KMS-11 (cell line): ENCODE results near the gene HSD17B12.

Experiments used
- H2AFZ ChIP-seq: fragments of 200-600 bp; sonication (generic); 2 replicates; pipeline ENCODE4 v1.6.1; 2016; ENCODE audit warnings: antibody characterized with exemption, mixed run types, low read depth
- H3K27ac ChIP-seq: fragments of 200-600 bp; sonication (generic); 2 replicates; pipeline ENCODE4 v1.6.1; 2016; ENCODE audit warnings: mild to moderate bottlenecking, mixed run types
- H3K27me3 ChIP-seq: fragments of 200-600 bp; sonication (generic); 2 replicates; pipeline ENCODE4 v1.6.1; 2017; ENCODE audit warnings: mild to moderate bottlenecking, low read depth, mixed run types, moderate library complexity; ENCODE audit not compliant: insufficient read depth
- H3K36me3 ChIP-seq: fragments of 200-600 bp; sonication (generic); 2 replicates; pipeline ENCODE4 v1.6.1; 2017; ENCODE audit warnings: mild to moderate bottlenecking, mixed run types; ENCODE audit not compliant: insufficient read depth
- H3K4me1 ChIP-seq: fragments of 200-600 bp; sonication (generic); 2 replicates; pipeline ENCODE4 v1.6.1; 2016; ENCODE audit warnings: mild to moderate bottlenecking, low read depth, mixed run types; ENCODE audit not compliant: poor library complexity, severe bottlenecking
- H3K4me2 ChIP-seq: fragments of 200-600 bp; sonication (generic); 2 replicates; pipeline ENCODE4 v1.7.0; 2016; ENCODE audit warnings: mild to moderate bottlenecking, mixed run types
- H3K4me3 ChIP-seq: fragments of 200-600 bp; sonication (generic); IDR thresholded peaks from 2 replicates; pipeline ENCODE4 v1.6.1; 2017; ENCODE audit warnings: low read depth, low read length, mixed read lengths; ENCODE audit not compliant: insufficient read depth
- H3K79me2 ChIP-seq: fragments of 200-600 bp; sonication (generic); 2 replicates; pipeline ENCODE4 v1.6.1; 2016; ENCODE audit warnings: low read depth, mixed run types; ENCODE audit not compliant: insufficient read depth
- H3K9ac ChIP-seq: fragments of 200-600 bp; sonication (generic); 2 replicates; pipeline ENCODE4 v1.6.1; 2016; ENCODE audit warnings: mild to moderate bottlenecking, mixed run types
- H4K20me1 ChIP-seq: fragments of 200-600 bp; sonication (generic); 2 replicates; pipeline ENCODE4 v1.6.1; 2016; ENCODE audit warnings: mild to moderate bottlenecking, mixed run types; ENCODE audit not compliant: insufficient read depth
- TF ChIP-seq, protein P1 (sequence below): fragments of 200-600 bp; sonication (generic); conservative IDR thresholded peaks from 2 replicates; pipeline ENCODE4 v1.6.1; 2017; ENCODE audit warnings: low read depth, mild to moderate bottlenecking, antibody characterized with exemption, low read length, moderate library complexity, mixed read lengths

The HSD17B12 gene

DNA sequence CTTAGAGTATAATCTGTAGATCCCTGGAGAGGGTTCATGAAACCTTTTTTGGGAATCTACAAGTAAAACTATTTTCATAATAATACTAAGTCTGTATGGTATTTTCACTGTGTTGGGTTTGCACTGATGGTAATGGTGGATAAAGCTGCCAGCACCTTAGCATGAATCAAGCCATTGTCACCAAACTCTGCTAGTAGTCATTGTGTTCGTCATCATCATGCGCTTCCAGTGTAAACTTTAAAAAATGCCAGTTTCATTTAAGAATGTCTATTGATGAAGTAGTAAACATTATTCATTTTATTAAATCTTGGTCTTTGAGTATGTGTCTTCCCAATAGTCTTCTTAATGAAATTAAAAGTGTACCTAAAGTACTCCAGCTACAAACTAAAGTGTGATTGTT is 215.1 kb downstream of the HSD17B12 start:
- no peak overlapping the region for H3K9ac ChIP-seq
- no peaks in the 10 kb centered on the region for H3K79me2 ChIP-seq
- H2AFZ ChIP-seq = no peak overlapping the region
- H3K27ac ChIP-seq = no peak overlapping the region
- TF ChIP-seq, protein P1, sequence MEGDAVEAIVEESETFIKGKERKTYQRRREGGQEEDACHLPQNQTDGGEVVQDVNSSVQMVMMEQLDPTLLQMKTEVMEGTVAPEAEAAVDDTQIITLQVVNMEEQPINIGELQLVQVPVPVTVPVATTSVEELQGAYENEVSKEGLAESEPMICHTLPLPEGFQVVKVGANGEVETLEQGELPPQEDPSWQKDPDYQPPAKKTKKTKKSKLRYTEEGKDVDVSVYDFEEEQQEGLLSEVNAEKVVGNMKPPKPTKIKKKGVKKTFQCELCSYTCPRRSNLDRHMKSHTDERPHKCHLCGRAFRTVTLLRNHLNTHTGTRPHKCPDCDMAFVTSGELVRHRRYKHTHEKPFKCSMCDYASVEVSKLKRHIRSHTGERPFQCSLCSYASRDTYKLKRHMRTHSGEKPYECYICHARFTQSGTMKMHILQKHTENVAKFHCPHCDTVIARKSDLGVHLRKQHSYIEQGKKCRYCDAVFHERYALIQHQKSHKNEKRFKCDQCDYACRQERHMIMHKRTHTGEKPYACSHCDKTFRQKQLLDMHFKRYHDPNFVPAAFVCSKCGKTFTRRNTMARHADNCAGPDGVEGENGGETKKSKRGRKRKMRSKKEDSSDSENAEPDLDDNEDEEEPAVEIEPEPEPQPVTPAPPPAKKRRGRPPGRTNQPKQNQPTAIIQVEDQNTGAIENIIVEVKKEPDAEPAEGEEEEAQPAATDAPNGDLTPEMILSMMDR = no peak
- H3K4me3 ChIP-seq = no peak overlapping the region
- 0 out of 2 replicates have a peak, but pooled peaks cover 3% of the 10 kb centered on the region for H3K36me3 ChIP-seq
- H3K4me2 ChIP-seq = no peak overlapping the region
- no peaks in the 10 kb centered on the region for H4K20me1 ChIP-seq
- H3K4me1 ChIP-seq = no peaks in the 10 kb centered on the region
- H3K27me3 ChIP-seq = no peaks in the 10 kb centered on the region

GRCh38 chr11:43898574-43898973 is 218.0 kb downstream of the HSD17B12 start:
- Histone ChIP-seq H3K27ac (no peak overlapping the region), H3K27me3 (no peaks in the 10 kb centered on the region), H3K79me2 (no peaks in the 10 kb centered on the region), H3K4me3 (no peak overlapping the region), H3K4me1 (no peaks in the 10 kb centered on the region), H4K20me1 (no peaks in the 10 kb centered on the region), H3K36me3 (no peaks in the 10 kb centered on the region), H3K9ac (no peak overlapping the region), H2AFZ (no peak overlapping the region), H3K4me2 (no peak overlapping the region)
- TF ChIP-seq, protein P1 = no peak

DNA sequence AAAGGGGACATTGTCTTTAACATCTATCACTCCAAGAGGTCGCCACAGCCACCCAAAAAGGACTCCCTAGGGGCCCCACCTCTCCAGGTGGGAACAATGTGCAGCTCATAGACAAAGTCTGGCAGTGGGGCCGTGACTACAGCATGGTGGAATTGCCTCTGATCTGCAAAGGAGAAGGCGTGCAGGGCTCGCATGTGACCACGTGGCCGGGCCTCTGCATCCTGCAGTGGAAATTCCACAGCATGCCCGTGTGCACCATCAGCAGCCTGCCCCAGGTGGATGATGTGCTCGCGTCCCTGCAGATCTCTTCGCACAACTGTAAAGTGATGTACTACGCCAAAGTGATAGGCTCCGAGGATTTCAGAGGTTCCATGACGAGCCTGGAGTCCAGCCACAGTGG is 218.6 kb downstream of the HSD17B12 start:
- H3K9ac ChIP-seq = no peak overlapping the region
- H3K4me2 ChIP-seq = no peak overlapping the region
- TF ChIP-seq, protein P1 = no peak
- no peaks in the 10 kb centered on the region for H3K79me2 ChIP-seq
- H4K20me1 ChIP-seq = no peaks in the 10 kb centered on the region
- no peaks in the 10 kb centered on the region for H3K27me3 ChIP-seq
- H3K4me3 ChIP-seq = no peak overlapping the region
- no peak overlapping the region for H2AFZ ChIP-seq
- H3K27ac ChIP-seq = no peak overlapping the region
- H3K36me3 ChIP-seq = no peaks in the 10 kb centered on the region; the same call in 1 of the 2 replicates
- no peaks in the 10 kb centered on the region for H3K4me1 ChIP-seq

GRCh38 chr11:43901551-43901950 is 221.0 kb downstream of the HSD17B12 start:
- no peak overlapping the region for H2AFZ ChIP-seq
- no peak overlapping the region for H3K4me3 ChIP-seq
- no peak overlapping the region for H3K9ac ChIP-seq
- H3K27ac ChIP-seq = no peak overlapping the region
- H4K20me1 ChIP-seq = no peaks in the 10 kb centered on the region
- H3K4me1 ChIP-seq = peaks cover 5% of the 10 kb centered on the region
- no peaks in the 10 kb centered on the region; the same call in 1 of the 2 replicates for H3K36me3 ChIP-seq
- no peaks in the 10 kb centered on the region for H3K27me3 ChIP-seq
- no peak overlapping the region for H3K4me2 ChIP-seq
- TF ChIP-seq, protein P1 = no peak
- no peaks in the 10 kb centered on the region for H3K79me2 ChIP-seq
